Heart left ventricle (tissue), 13 donors: ENCODE data around the gene MDC1.
A peak's percentile ranks its signal among the peaks of the same experiment; 100 is the strongest.

Experiments used
- POLR2A ChIP-seq, 2 donors: fragments of 450-650 bp; IDR thresholded peaks; one replicate each; pipeline ENCODE4 v1.6.1; 2017; ENCODE audit warnings: antibody characterized with exemption in 2 of 2, mild to moderate bottlenecking in 2 of 2, moderate library complexity in 2 of 2
- TF ChIP-seq, protein P1 (sequence below), 12 donors: fragments of 200-600 bp; sonication (generic) in 4 of 12; IDR thresholded peaks; one replicate each; pipeline versions ENCODE4 v1.5.0 to v1.8.0; 2018 to 2022; ENCODE audit warnings: antibody characterized with exemption in 12 of 12, mild to moderate bottlenecking in 5 of 12
- donor health status: ischemic (EF 13 %, LVEDD 7.1; RV severe dilation, severe dysfunction).
- donor health status: DM: no; HTN: yes; CAD: no.
- donor health status: DM: no; HTN: no; CAD: no.
- donor health status: ischemic (EF 25% LVEDD 6.9; RV normal size, moderate dysfunction).
- donor health status: ischemic (EF 25% LVEDD 5.7; RV mildly dilated, moderate dysfunction).
- donor health status: ischemic (EF 35%, LVEDD 5.7; RV mildly dilated, moderate dysfunction).
- donor health status: nonischemic (EF 11% LVEDD 7.7; RV severe dilation, severe dysfunction).
- donor health status: DM: yes; HTN: yes; CAD: no.
- donor health status: PGD.
- donor health status: ischemic (EF 29% LVEDD 5.4; RV normal size, mild dysfunction).
- donor health status: nonischemic (EF 23%, LVEDD 6.1; RV moderate dilation, normal function).

- TF ChIP-seq POLR2A (IDR thresholded peaks at IDR 0.05), result no peak
- TF ChIP-seq, protein P1, sequence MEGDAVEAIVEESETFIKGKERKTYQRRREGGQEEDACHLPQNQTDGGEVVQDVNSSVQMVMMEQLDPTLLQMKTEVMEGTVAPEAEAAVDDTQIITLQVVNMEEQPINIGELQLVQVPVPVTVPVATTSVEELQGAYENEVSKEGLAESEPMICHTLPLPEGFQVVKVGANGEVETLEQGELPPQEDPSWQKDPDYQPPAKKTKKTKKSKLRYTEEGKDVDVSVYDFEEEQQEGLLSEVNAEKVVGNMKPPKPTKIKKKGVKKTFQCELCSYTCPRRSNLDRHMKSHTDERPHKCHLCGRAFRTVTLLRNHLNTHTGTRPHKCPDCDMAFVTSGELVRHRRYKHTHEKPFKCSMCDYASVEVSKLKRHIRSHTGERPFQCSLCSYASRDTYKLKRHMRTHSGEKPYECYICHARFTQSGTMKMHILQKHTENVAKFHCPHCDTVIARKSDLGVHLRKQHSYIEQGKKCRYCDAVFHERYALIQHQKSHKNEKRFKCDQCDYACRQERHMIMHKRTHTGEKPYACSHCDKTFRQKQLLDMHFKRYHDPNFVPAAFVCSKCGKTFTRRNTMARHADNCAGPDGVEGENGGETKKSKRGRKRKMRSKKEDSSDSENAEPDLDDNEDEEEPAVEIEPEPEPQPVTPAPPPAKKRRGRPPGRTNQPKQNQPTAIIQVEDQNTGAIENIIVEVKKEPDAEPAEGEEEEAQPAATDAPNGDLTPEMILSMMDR (IDR thresholded peaks at IDR 0.05), result peak in 3 of 12 donors; percentile 21 to 37 (median 28)
Observed at GRCh38 chr6:30763618-30764489, 46.8 kb upstream of the MDC1 start.
